DOHH2 (cell line): Measurements from ENCODE around the gene DFFB.

ENCODE experiments used
- H3F3A ChIP-seq: fragments of 200-600 bp; sonication (generic), shearing (Covaris generic); 2 replicates; pipeline ENCODE4 v1.6.0; 2016; ENCODE audit warnings: antibody characterized with exemption, mild to moderate bottlenecking; ENCODE audit not compliant: control insufficient read depth, insufficient read depth
- H3K27ac ChIP-seq: fragments of 200-600 bp; sonication (generic); 2 replicates; pipeline ENCODE4 v1.5.1; 2014; ENCODE audit warnings: low read depth, mild to moderate bottlenecking, low read length, moderate library complexity
- H3K27me3 ChIP-seq: fragments of 200-600 bp; sonication (generic); 2 replicates; pipeline ENCODE4 v1.6.1; 2014; ENCODE audit warnings: mild to moderate bottlenecking, low read length, mixed read lengths; ENCODE audit not compliant: control insufficient read depth
- H3K36me3 ChIP-seq: fragments of 200-600 bp; sonication (generic); 2 replicates; pipeline ENCODE4 v1.6.1; 2014; ENCODE audit warnings: mild to moderate bottlenecking, low read length, moderate library complexity, mixed read lengths; ENCODE audit not compliant: control insufficient read depth
- H3K4me1 ChIP-seq: fragments of 200-600 bp; sonication (generic); 2 replicates; pipeline ENCODE4 v1.6.1; 2014; ENCODE audit warnings: mild to moderate bottlenecking, low read length, mixed read lengths; ENCODE audit not compliant: control insufficient read depth
- H3K4me2 ChIP-seq: fragments of 200-600 bp; sonication (generic); 2 replicates; pipeline ENCODE4 v1.6.0; 2014; ENCODE audit warnings: mild to moderate bottlenecking, low read length, moderate library complexity
- H3K4me3 ChIP-seq: fragments of 200-600 bp; sonication (generic); 2 replicates; pipeline ENCODE4 v1.5.1; 2014; ENCODE audit warnings: mild to moderate bottlenecking, low read length, mixed read lengths
- H3K79me2 ChIP-seq: fragments of 200-600 bp; sonication (generic); 2 replicates; pipeline ENCODE4 v1.6.1; 2014; ENCODE audit warnings: mild to moderate bottlenecking, low read length, mixed read lengths; ENCODE audit not compliant: control insufficient read depth
- H3K9me2 ChIP-seq: fragments of 200-600 bp; sonication (generic); replicated peaks from 2 replicates; pipeline ENCODE4 v1.6.1; 2014; ENCODE audit warnings: mild to moderate bottlenecking, low read length, mixed read lengths; ENCODE audit not compliant: control insufficient read depth
- H3K9me3 ChIP-seq: fragments of 200-600 bp; sonication (generic); 2 replicates; pipeline ENCODE4 v1.6.1; 2014; ENCODE audit warnings: antibody characterized with exemption, low read length, mixed read lengths; ENCODE audit not compliant: control insufficient read depth, insufficient read depth
- H4K20me1 ChIP-seq: fragments of 200-600 bp; sonication (generic); 2 replicates; pipeline ENCODE4 v1.6.0; 2014; ENCODE audit warnings: low read depth, mild to moderate bottlenecking, antibody characterized with exemption, low read length, moderate library complexity; ENCODE audit not compliant: control insufficient read depth, insufficient read depth
- EZH2phosphoT487 ChIP-seq: fragments of 200-600 bp; sonication (generic); IDR thresholded peaks from 2 replicates; pipeline ENCODE4 v1.6.1; 2017; ENCODE audit warnings: borderline replicate concordance, mild to moderate bottlenecking, antibody characterized with exemption, low read length, moderate library complexity, mixed read lengths
- TF ChIP-seq, protein P1 (sequence below): fragments of 200-600 bp; sonication (generic); IDR thresholded peaks from one replicate; pipeline ENCODE4 v1.5.1; 2014; ENCODE audit warnings: antibody characterized with exemption, mild to moderate bottlenecking, low read depth, low read length; ENCODE audit not compliant: poor library complexity, severe bottlenecking

The DFFB gene

DNA sequence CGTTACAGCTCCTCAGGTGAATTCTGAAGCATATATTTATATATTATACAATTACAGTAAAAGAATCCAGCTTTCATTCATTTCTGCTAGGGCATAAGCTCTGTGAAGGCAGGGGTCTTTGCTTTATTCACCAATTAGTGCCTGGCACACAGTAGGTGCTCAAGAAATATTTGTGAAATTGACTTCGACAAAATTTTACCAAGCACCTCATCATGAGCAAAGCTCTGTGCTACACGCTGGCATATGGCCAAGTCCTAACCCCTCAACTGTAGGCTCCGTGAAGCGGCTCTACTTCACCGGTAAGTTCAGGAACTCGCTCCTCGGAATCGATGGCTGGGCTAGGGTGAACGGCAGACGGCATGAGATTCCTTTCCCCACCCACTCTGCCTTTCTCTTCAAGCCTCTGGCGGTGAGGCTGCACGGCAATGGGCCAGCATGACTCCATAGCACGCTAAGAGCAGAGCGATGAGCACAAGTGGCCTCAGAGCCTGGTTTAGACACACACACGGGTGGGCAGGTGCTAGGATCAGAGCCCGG, 34.1 kb downstream of the DFFB start:
- Histone ChIP-seq H3K79me2 (peaks cover 41% of the 10 kb centered on the region), H3K9me3 (no peaks in the 10 kb centered on the region), H3K36me3 (peaks cover 51% of the 10 kb centered on the region), H4K20me1 (no peaks in the 10 kb centered on the region), H3K9me2 (no peaks in the 10 kb centered on the region), H3K4me2 (no peak overlapping the region), H3K4me1 (peaks cover 15% of the 10 kb centered on the region), H3F3A (peaks cover 2% of the 10 kb centered on the region; the same call in 1 of the 2 replicates), H3K27me3 (no peaks in the 10 kb centered on the region), H3K27ac (no peak overlapping the region), H3K4me3 (no peak overlapping the region)
- TF ChIP-seq, protein P1, sequence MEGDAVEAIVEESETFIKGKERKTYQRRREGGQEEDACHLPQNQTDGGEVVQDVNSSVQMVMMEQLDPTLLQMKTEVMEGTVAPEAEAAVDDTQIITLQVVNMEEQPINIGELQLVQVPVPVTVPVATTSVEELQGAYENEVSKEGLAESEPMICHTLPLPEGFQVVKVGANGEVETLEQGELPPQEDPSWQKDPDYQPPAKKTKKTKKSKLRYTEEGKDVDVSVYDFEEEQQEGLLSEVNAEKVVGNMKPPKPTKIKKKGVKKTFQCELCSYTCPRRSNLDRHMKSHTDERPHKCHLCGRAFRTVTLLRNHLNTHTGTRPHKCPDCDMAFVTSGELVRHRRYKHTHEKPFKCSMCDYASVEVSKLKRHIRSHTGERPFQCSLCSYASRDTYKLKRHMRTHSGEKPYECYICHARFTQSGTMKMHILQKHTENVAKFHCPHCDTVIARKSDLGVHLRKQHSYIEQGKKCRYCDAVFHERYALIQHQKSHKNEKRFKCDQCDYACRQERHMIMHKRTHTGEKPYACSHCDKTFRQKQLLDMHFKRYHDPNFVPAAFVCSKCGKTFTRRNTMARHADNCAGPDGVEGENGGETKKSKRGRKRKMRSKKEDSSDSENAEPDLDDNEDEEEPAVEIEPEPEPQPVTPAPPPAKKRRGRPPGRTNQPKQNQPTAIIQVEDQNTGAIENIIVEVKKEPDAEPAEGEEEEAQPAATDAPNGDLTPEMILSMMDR = no peak
- no peak for TF ChIP-seq EZH2phosphoT487

DNA sequence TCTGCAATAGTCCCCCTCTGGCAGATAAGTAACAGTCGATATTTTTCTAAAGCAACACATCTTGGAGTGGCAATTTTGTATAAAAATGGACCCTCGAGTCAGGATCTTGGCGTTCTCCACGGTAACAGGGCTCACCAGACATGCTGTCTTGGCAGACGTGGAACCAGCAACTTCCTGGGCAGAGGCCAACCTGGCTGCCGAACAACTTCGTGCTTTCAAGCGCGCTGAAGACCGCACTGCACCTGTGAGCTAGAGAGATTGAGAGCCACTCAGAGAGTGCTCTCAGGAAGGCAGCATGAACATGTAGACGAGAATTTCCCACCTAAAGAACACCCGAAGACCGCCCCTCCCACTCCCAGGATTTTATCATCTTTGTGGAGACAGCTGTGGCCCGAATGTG, 35.5 kb downstream of the DFFB start:
- peaks cover 55% of the 10 kb centered on the region for H3K79me2 ChIP-seq

DNA sequence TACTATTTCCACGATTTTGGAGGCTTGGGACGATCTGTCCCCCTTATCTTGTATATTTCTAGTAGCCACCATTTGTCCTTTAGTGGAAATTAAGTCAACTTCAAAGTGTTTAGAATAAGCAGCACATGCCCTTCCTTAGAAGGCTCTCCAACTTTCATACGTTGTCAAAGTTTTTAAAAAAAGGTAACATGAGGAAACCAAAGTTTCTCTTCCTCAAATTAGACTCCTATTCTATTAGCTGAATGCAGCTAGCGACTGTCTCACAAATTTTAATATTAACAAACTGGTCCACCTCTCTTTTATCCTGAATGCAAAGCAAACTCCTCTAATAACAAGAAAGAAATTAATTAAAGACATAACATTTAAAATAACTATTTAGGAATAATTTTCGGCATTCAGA, 35.9 kb downstream of the DFFB start:
- H3K4me2 ChIP-seq = peak overlapping the region; percentile 10
- H3K4me3 ChIP-seq = 0 out of 2 replicates have a peak overlapping the region, but pooled peaks have one; percentile 7
- H3K9me2 ChIP-seq = no peaks in the 10 kb centered on the region
- peaks cover 2% of the 10 kb centered on the region; the same call in 1 of the 2 replicates for H3F3A ChIP-seq
- TF ChIP-seq, protein P1 = no peak
- no peak for TF ChIP-seq EZH2phosphoT487
- no peaks in the 10 kb centered on the region for H3K9me3 ChIP-seq
- H3K4me1 ChIP-seq = peaks cover 18% of the 10 kb centered on the region
- peaks cover 43% of the 10 kb centered on the region for H3K36me3 ChIP-seq
- no peak overlapping the region; the same call in 1 of the 2 replicates for H3K27ac ChIP-seq
- H3K79me2 ChIP-seq = peaks cover 59% of the 10 kb centered on the region
- H3K27me3 ChIP-seq = no peaks in the 10 kb centered on the region
- H4K20me1 ChIP-seq = no peaks in the 10 kb centered on the region

More for the DNA sequence above, 35.5 kb downstream of the DFFB start:
- peaks cover 2% of the 10 kb centered on the region; the same call in 1 of the 2 replicates for H3F3A ChIP-seq
- H3K27me3 ChIP-seq = no peaks in the 10 kb centered on the region
- H3K9me2 ChIP-seq = no peaks in the 10 kb centered on the region
- TF ChIP-seq EZH2phosphoT487 = no peak
- TF ChIP-seq, protein P1 = no peak
- H4K20me1 ChIP-seq = no peaks in the 10 kb centered on the region
- 0 out of 2 replicates have a peak overlapping the region, but pooled peaks have one; percentile 7 for H3K4me3 ChIP-seq
- H3K36me3 ChIP-seq = peaks cover 48% of the 10 kb centered on the region
- peaks cover 15% of the 10 kb centered on the region for H3K4me1 ChIP-seq
- H3K4me2 ChIP-seq = peak overlapping the region; percentile 10
- no peaks in the 10 kb centered on the region for H3K9me3 ChIP-seq
- H3K27ac ChIP-seq = no peak overlapping the region; the same call in 1 of the 2 replicates
